ENCODE results near the gene EIF4H.
"Not testable (repeated sequence)": the region's sequence is repeated elsewhere in the genome, so short reads cannot be mapped to it uniquely, and the experiment has no call there.

Gene EIF4H

DNA sequence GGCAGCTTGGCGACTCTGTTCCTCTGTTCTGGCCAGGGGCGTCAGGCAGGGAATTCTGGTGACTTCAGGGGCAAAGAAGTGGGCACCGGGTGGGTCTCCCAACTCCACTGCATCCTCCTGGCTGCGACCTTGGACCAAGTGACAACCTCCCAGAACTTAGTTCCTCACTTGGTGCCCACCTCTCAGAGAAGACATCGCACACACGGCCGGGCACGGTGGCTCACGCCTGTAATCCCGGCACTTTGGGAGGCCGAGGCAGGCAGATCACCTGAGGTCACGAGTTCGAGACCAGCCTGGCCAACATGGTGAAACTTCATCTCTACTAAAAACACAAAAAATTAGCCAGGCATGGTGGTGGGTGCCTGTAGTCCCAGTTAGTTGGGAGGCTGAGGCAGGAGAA is 50.8 kb downstream of the EIF4H start:
- DNase-seq (ENCODE audit: low spot score), result not testable (repeated sequence)

DNA sequence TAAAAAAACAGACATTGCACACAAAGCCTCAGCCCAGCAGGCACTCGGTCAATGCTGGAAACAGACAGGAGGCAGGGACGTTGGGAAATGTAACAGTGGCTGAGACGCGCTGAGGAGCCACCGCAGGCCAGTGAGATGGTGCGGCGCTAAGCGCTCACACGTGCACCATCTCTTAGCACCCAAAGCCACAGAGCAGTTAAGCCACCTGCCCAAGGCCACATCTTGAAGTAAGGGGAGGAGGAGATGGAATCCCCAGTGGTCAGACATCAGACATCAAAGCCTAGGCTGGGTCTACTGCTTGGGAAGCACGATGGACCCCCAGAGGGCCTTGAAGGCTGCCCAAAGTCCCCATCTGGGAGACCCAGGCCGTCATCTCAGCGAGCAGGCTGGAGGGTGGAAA is 51.2 kb downstream of the EIF4H start:
- DNase-seq (ENCODE audit: low spot score), result no peak

DNA sequence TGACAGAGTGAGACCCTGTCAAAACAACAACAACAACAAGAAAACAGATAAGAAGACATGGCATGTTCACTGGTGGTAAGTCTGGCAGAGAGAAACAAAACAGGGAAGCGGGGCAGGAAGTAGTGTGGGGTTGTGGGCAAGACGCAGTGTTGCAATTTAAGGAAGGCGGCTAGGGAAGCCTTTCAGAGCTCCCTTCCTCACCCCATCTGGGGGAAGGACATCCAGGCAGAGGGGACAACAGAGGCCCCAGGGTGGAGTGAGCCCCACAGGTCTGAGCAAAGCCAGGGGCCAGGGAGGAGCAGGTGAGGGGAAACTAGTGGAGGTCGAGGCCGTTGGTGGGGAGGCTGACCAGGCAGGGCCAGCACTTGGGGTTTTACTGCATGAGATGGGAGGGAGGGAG is 52.5 kb downstream of the EIF4H start:
- DNase-seq (ENCODE audit: low spot score), result no peak

DNA sequence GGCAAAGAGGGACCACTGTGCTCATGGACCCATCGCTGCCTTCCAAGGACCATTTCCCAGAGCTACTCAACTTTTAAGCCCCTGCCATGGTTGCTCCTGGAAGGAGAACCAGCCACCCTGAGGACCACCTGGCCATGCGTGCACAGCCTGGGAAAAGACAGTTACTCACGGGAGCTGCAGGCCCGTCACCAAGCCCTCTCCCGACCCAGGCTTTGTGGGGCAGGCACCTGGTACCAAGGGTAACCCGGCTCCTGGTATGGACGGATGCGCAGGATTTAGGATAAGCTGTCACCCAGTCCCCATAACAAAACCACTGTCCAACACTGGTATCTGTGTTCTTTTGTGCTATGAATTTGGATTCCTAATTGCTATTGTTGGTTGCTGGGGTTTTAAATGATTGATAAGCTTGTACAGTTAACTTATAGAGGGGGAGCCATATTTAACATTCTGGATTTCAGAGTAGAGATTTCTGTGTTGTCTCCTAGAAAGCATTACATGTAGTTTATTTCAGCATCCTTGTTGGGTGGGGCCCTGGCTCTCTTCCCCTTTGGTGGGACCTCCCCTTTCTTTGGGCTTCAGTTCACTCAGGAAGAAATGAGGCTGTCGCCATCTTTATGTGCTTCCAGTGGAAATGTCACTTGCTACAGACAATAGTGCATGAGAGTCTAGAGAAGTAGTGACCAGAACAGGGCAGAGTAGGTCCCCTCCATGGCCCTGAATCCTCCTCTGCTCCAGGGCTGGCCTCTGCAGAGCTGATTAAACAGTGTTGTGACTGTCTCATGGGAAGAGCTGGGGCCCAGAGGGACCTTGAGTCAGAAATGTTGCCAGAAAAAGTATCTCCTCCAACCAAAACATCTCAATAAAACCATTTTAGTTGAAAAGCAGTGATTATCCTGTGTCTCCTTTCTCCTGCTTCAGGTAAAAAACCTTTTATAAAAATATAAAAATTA is 55.1 kb downstream of the EIF4H start:
- DNase-seq (ENCODE audit: low spot score), result no peak

DNA sequence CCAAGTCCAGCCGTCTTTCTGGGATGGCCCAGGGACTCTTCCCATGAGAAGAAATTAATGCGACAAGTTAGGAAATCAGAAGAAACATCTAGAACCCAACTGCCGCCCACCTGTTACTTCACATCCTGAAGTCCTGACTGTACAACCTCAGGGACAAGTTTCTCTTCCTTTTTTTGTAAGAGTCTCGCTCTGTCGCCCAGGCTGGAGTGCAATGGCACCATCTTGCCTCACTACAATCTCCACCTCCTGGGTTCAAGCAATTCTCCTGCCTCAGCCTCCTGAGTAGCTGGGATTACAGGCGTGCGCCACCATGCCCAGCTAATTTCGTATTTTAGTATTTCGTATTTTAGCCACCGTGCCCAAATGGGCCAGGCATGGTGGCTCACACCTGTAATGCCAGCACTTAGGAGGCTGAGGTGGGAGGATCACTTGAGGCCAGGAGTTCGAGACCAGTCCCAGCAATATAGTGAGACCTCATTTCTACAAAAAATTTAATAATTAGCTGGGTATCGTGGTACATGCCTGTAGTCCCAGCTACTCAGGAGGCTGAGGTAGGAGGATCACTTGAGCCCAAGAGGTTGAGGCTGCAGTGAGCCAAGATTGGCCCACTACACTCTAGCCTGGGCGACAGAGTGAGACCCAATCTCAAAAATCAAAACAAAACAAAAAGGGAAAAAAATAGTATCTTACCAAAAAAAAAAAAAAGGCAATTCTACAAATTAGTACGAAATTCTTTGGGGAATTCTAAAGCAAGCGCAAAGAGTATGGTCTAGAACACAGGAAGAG is 56.5 kb downstream of the EIF4H start:
- no peak for DNase-seq (ENCODE audit: low spot score)

DNA sequence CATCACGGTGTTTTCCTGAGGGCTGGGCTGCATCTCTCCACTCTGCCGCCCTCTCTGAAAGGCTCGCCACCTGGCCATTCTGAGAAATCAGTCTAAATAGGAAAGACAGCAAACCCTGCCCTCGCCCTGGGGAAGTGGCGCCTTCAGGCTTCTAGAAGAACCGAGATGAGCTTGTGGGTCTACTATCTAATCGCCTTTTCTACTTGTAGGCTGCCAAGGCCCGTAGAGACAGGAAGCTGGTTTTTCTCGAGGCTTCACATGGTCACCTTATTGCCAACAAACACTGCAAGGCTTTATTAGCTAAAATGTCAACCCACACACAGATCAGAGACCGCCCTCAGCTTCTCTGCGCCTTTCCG is 57.1 kb downstream of the EIF4H start:
- no peak for DNase-seq (ENCODE audit: low spot score)

DNA sequence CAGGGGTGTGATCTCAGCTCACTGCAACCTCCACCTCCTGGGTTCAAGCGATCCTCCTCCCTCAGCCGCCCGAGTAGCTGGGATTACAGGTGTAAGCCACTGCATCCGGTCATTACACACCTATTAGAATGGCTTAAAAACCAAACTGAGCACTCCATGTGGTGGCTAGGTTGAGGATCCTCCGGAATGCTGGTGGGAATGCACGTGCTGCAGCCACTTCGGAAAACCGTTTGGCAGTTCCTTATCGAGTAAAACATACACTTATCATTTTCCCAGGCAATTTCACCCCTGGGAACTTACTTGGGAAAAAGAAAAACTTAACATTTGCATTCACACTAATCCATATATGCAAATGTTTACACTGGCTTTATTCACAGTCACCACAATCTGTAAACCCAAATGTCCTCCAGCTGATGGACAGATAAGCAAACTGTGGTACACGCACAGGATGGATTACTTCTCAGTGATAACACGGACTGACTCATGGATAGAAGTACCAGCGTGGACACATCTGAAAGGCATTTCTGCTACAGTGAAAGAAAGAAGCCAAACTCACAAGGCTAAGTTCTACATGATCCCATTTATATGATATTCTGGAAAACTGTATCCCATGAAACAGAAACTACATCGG is 59.6 kb downstream of the EIF4H start:
- no peak for DNase-seq (ENCODE audit: low spot score)

DNA sequence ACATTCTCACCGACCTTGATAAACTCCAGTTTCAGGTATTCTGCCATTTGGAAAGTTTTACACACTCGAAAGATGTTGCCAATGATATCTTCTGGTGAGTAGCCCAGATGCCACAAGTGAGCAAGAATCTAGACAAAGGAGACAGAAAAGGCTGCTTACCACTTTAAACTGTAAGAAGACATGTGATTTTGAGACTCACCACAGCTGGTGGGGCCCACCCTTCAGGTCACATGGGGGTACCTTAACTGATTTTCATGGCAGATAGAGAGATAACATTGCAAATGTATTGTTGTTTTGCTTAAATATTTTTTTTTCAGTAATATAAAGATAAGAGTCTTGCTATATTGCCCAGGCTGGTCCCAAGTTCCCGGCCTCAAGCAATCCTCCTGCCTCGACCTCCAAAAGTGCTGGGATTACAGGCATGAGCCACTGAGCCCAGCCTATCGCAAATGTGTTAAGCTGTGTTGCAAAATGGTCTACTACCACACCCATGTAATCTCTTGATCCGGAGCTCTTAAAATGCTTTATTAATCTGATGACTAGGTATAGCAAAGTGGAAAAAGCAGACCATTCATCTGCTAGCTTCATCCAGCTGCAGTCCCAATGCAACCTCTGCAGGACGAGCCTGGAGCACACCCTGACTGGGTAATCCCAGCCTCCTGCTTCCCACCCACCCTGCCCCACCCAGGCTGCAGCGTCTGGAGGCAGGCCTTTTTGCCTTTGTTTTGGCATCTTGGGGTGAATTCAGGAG is 61.5 kb downstream of the EIF4H start:
- DNase-seq (ENCODE audit: low spot score), result no peak

DNA sequence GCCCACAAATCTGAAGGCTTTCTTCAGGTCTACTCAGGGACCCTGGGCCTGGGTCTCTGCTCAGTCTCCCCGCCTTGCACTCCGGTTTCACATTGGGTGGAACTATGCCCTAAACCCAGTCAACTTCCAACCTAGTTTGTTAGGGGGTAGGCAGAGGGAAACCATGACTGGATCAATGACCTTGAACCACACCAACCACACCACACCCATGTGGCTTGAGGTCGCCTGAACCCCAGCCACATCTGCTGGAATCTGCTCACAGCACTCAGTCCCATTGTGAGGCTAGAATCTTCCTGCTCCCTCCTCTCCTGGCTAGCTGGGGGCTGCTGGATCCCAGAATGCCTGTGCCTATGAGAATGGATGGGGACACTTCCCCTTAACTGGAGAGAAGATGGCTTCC is 62.1 kb downstream of the EIF4H start:
- DNase-seq (ENCODE audit: low spot score), result no peak

DNA sequence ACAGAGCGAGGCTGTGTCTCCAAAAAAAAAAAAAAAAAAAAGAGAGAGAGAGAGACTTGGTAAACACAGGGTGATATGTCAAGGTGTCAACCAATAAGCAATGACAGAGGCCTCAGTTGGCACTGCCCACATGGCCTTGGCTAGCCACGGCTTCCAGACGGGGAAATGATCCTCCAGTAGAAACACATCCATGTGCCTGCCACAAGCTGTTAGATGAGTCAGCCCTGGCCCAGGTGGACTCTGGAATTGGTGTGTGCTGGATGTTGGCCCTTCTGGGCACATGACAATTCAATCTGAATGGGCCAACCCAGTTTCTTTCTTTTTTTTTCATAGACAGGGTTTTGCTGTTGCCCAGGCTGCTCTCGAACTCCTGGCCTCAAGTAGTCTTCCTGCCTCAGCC is 66.3 kb downstream of the EIF4H start:
- no peak for DNase-seq (ENCODE audit: low spot score)

DNA sequence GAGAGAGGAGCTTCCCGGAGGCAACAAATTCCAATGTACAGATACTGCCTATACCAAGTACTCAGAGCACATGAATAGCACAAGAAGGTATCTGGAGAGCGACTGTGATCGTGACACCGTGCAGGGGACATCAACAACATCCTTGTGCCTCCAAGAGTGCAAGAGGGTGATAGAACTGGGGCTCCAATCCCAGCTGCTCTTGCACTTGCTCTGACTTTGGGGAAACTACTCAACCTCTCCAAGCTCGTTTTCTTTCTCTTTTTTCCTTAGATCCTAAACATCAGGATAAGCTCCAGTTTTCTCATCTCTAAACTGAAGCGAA is 67.9 kb downstream of the EIF4H start:
- no peak for DNase-seq (ENCODE audit: low spot score)

DNA sequence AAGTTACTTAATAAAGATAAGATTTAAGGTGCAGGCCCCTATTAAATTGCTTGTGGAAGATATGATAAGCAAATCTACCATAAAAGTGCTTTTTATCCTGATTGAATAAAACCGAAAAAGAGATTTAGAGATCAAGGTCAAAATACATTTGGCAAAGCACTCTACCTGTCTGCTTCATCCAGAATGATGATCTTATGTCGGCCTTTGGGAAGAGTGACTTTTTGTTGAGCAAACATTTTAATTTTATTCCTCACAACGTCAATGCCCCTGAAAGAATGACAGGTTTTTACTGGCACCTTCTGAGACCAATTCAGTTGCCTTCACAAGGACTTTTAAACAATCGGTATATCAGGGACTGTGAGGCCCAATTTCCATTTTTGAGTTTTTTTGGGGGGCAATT is 72.3 kb downstream of the EIF4H start:
- DNase-seq (ENCODE audit: low spot score), result no peak
